Stimulated activated CD4-positive, alpha-beta T cell treated with anti-CD3 and anti-CD28 coated beads, Interleukin-2, amount 100 ng/mL, for 48 hours (primary cell): ENCODE measurements around the gene FNDC3B.

Source experiments
- DNase-seq, 2 donors: peaks; one replicate each; pipeline ENCODE4 v3.0.0-alpha.2; 2020

FNDC3B gene

DNA sequence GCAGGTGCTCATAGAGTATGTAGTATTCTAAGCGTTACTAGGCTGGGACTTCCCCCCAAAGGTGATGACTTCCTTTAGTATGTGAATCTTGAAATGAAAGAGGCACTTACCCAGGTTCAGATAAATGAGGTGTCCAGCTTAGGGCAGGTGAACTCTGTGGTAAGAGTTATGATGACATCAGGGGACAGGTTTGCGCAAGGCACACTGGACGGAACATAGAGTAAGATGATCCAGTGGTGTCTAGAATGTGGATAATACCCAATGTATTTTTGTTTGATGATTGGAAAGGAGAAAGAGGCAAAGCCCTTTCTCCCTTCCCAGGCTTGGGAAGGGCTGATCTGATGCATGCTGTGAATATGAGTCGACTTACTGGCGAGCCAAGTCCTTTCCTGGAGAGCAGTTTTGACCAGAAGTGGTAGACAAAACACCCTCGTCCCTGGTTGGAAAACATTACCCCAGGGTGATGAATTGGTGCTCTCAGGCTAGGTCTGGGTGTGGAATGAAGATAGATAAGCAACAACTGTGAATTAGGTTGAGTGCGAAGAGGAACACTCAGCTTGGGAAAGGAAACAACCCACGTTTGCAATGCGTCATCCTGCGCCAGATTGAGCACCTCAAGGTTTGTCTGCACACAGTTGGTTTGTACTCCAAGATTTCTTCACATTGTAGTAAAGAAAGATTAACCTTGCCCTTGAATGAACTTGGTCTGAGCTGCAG is 284.7 kb downstream of the FNDC3B start:
- peak; percentile 6 to 11 for DNase-seq

DNA sequence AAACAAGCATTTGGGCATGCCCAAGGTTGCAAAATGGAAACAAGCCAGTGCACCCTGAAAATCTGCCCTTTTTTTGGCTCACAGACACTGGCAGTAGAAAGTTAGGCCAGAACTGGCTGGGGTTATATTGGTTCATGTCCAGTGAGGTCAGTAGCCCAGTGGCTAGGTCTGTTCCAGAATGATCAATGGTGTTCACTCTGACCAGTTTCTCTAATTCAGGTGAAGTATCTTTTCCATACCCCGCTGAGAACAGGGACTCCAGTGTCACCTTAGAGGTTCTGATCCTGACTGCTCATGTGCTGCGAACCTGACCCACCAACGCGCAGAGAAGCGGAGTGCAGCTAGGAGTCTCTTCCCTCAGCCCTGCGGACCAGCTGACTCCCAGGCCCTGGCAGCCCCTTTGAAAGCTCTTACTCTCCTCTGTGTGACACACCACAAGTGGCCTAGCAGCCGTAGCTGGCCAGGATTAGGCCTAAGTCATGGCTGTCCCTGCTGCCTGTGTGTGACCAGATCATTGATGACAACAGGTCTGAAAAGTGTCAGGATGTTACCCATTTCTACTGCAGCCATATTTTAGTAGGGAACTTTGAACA is 285.3 kb downstream of the FNDC3B start:
- DNase-seq, result no peak

DNA sequence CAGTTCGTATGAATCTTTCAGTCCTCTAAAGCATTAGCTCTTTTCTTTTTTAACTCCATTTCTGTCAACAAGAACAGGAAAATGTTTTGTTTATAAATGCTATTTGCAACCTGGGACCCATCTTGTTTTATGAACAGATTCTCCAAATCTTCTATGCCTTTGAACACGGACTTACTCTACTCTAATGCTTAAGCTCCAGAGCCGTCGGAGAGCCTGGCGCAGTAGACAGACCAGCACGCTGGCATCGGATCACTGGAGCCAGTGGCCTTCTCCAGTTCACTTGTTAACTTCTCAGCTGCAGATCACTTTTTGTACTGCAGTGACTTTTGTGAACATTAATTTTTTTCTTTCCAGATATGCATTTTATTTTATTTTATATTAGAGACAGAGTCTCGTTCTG is 286.1 kb downstream of the FNDC3B start:
- no peak for DNase-seq

DNA sequence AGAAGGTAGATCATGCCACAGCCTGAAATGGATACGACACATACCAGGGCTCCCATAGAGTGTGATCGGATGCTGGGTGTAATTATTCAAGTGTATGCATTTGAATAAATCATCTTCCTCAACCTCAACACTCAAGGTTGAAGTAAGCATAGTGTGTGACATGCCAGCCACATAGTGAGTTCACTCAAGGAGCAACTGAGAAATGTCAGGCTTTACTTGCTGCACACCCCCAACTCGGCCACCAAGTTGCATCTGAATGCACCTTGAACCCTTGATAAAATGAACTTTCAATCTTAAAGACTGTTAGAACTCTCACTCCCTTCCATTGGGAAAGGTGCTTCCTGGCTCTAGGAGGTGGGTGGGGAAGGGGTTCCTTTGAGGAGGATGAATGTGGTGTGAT is 287.6 kb downstream of the FNDC3B start:
- no peak for DNase-seq

DNA sequence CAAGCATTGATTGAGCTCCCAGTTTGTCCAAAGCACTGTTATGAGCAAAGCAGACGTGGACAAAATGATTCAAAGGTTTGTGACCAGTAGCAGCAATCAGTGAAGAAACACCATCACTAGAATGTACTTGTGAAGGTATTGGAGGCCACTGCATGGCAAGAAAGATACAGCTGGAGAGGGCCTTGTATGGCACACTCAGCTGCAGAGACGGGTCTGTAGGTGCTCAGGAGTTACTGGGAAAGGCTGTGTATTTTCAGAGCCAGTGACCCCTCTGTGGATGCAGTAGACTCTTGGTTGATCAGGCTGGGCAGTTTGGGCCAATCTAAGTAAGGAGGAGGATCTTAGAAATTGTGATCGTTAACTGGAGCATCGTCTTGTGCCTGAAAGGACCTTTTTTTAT is 288.9 kb downstream of the FNDC3B start:
- no peak for DNase-seq

DNA sequence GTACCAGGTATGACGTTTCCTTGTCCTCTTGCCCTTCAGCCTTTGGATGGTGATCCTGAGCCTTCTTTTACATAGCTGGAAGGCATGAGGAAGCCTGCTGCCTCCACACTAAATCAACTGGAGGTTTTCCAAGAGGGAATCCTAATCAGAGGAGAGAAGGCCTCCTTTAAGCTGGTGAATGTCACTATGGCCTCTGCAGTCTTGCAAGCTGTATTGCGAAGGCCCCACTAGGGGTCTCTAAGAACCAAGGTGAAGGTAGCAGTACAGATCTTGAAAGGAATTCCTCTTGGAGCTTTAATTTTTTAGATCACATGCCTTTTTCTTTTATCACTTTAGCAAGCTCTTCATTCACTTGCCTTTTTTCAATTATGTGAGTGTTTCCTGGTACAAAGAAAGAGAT is 289.7 kb downstream of the FNDC3B start:
- DNase-seq, result no peak

DNA sequence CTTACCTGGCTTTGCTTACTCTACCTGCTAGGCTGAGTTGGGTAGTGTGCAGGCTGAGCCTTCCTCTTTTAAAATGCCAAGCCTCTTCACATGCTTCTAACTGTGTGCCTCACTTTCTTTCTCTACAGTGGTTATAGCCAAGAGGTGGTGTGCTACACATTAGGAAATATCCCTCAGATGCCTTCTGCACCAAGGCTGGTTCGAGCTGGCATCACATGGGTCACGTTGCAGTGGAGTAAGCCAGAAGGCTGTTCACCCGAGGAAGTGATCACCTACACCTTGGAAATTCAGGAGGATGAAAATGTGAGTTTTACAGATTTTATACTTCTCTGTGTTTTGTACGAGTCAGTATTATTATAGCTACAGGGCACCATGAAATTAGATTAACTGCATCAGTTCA is 291.0 kb downstream of the FNDC3B start:
- no peak for DNase-seq

DNA sequence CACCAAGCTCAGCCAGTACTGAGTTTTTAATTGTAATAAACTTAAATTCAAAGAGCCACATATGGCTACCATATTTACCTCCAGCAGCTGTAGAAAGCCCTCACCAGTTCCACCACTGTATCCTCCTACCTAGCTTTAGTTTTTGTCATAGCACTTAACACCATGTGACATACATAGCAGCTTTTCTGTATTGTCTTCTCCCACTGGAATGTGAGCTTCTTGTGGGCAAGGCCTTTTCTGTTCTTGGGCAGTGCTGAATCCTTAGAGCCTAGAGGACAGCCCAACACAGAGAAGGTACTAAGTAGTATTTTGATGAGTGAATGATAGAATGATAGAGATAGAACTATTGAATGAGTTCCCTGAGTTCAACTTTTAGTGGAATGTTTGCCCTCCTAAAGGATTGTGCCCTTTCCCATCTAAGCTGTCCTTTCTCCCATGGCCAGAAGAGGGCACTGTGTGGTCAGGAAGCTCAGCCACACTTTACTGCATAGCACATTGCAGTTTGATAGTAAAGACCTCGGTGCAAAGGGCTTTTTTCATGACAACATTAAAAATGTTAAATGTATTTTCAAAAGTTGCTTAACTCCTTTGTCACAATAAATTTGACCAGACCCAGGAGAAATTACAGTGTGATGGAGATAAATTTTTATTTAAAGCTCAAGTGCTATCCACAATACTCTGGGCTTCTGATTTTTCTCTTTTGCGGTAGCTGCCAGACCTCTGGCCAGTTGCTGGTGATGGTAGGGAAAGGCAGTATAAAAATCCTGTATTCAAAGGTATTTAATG is 293.1 kb downstream of the FNDC3B start:
- DNase-seq, result peak; percentile 48 to 54

DNA sequence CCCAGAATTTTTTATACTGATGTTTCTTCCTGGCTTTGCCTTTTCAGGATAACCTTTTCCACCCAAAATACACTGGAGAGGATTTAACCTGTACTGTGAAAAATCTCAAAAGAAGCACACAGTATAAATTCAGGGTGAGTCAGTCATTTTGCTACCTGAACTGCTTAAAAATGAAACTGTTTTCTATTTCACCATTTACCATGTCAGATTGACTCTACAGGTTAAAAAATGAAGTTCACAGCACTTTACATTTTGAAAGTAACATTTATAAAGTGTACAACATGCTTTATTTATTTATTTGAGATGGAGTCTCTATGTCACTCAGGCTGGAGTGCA is 293.6 kb downstream of the FNDC3B start:
- DNase-seq, result no peak

DNA sequence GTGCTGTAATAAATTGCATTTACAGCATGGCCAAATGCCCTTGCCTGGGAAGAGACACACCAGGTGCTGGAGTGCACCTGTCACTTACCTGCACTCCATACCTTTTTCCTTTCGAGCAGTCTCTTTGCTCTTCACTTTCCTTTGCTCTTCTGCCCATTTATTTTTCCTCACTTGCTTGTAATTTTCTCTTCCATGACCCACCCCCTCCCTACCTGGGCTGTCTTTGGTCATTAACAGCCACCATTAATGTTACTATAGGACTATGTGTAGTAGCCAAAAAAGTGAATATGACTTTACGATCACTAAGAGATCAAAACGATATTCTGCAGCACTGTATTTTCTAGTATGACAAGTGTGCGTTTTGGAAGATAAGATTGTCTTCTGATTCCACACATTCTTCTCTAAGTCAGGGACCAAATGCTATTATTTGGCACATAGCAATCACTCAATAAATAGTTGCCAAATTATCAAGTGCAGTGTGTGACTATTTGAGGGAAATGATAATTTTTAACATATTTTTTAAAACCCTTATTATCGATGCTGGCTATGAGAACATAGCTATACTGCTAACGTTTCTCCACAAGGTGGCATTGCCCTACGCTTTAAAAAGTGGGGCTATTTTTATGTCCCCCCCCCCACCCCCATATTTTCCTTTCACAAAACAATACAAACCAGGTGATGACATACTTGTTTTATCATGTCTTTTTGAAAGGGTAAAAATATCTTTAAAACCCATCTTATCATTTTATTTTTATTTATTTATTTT is 294.5 kb downstream of the FNDC3B start:
- DNase-seq, result no peak

DNA sequence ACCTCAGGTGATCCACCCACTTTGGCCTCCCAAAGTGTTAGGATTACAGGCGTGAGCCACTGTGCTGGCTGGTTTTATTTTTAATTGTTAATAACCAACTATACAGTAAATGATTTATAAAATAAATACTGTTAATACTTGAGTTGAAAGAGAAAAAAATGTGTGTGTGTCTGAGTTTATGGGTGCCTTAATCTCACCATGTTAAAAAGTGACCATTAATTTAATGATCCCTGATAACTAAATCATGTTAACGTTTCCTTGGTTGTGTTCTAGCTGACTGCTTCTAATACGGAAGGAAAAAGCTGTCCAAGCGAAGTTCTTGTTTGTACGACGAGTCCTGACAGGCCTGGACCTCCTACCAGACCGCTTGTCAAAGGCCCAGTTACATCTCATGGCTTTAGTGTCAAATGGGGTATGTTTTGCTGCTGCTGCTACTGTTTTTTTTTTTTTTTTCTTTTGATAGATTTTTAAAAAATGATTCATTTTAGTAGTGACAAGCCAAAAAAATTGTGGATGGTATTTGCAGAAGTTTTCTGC is 295.4 kb downstream of the FNDC3B start:
- no peak for DNase-seq

DNA sequence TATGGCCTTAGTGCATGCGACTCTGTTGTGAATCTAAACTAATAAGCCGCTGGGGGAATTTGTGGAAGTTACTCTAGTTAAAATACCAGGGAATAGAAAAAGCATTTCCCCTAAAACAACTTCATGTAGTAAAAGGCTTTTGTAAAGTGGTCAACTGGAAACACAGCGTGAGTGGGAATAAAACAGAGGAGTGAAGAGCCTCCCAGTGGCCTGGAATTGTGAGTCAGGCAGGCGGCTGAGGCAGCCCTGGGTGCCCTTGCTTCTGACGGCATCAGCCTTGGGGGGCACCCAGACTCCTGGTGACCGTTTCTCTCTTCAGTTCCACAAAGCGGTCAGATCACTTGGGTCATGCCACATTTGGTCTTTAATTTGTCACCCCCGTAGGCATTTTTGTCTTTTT is 300.5 kb downstream of the FNDC3B start:
- DNase-seq, result no peak

DNA sequence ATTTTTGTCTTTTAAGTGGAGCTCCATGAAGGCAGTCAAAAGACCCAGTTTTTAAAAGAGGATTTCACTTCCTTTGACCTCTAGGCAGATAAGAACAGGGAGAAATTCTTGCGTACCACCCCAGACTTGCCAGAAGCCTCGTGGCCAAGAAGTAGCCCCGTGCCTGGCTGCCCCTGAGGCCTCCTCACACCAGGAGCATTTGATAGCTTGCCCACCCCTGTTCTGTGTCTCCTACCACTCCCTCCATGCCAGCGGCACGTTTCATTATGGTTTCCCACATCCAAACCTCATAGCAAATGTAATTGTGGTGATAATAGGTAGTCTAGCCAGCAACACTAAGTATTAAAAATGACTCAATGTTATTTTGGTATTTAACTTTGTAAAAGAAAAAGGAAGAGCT is 301.2 kb downstream of the FNDC3B start:
- no peak for DNase-seq

DNA sequence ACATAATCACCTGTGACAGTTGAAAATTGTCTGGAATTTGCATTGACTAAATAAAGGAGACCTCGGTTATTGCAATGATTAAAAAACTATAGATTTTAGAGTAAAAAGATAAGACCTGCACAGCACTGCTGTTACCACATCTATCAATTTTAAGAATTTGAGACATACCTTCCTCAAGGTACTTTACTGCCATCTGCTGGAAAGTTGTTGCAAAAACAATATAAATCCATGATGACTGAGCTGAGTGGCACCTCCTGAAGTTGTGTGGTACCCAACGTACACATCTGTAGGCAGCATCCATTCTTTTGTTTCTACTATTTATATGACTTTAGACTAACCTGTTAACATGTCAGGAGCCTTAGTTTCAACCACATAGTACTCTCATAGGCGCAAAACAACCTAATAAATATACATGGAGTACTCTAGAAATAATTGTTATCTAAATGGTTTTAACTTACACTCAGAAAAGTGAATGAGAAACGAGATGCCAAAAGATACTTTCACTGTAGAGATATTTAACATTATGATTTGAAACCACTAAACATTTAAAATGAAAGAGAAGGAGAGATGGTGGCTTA is 302.2 kb downstream of the FNDC3B start:
- peak in 1 of 2 donors; percentile 5 for DNase-seq

DNA sequence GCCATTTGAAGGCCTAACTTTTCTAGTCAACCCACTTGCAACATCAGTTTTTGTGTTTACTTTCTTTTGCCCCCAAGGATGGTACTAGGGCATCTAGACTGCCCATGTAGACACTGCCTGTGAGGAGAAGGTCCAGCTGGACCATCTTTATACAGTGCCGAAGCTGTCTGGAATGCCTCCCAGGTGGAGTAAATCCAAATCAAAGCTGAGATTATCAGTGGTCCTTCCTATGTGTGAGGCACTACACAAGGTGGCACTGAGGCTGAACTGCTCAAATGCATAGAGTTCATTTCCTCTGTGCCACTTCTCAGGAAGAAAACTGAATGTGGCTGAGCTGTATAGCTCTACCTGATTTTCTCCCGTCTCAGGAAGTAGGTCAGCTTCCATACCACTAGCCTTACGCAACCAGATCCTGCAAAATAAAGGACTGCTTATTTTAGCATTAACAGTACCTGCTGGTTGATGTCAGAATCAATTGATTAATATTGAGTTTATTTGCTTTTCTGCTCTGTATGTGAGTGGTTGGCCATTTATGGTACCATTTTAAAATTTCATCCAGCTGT is 302.8 kb downstream of the FNDC3B start:
- DNase-seq, result no peak

DNA sequence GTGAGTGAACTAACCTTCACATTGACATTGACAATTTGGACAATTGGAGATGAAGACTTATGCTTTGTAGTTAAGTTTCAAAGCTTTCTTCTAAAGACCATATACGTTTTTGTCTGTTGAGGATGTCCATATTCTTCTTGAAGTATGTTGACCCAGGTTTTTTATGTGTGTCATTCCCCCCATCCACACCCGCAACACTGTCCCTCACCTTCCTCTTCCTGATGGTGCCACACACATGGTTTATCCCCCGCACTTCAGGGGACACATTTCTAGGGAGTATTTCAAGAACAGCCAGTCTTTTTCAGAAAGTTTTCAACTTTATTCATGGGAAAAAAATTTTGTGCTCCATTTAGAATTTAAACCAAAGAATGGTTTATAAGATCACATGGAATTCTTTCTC is 303.7 kb downstream of the FNDC3B start:
- no peak for DNase-seq

DNA sequence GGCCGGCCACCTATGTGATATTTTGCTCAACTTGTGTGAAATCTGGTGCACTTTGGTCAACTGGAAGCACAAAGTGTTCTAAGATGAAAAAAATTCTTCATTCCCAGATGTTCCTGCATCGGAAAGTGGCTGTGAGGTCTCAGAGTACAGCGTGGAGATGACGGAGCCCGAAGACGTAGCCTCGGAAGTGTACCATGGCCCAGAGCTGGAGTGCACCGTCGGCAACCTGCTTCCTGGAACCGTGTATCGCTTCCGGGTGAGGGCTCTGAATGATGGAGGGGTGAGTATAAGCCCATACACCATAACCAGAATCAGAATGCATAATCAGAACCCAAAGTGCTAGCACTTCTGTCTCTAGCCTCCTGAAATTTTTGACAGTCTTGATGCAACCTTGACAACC is 304.6 kb downstream of the FNDC3B start:
- DNase-seq, result no peak

DNA sequence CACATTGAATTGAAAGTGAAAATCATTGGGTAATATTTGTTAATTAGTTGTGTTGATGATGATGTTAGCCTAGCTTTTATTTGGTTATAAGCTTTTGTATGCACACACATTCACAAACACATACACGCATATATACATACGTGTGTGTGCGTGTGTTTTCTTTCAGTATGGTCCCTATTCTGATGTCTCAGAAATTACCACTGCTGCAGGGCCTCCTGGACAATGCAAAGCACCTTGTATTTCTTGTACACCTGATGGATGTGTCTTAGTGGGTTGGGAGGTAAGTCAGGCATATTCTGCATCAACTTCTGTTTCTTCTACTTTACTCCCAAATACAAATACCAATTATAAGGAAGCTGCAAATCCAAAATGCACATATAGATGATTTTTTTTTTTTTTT is 306.8 kb downstream of the FNDC3B start:
- no peak for DNase-seq

DNA sequence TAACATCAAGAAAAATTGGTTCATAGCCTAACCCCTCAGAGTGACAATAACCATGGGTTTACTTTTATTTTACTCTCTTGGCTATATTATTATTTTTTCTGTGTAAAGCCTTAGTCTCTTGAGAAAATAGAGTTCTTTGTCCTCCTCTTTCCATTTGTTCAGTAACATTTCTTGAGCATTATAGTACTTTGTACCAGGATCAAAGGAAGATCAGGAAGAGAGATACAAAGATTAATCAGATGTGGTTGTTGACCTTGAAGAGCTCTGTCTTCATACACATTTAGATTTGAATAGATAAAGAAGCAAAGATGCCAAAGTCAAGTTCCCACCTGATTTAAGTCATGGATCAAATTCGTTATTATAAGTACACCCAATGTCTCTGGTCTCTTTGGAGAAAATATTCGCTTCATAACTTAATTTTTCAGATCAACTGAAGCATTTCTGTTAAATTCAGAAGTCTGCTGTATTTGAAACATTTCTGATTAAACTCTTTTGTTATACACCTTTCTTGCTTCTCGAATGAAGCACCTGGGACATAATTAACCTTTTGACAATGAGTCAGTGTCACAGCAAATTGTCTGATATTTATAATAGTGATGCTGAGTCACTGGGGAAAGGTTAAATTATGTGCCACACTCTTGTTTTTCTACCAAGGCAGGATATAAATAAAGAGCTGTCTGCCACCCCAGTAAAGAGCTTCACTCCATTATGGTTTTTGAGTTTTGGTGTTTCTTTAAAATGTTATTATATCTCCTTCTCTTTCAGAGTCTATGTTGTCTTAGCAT is 308.7 kb downstream of the FNDC3B start:
- no peak for DNase-seq

DNA sequence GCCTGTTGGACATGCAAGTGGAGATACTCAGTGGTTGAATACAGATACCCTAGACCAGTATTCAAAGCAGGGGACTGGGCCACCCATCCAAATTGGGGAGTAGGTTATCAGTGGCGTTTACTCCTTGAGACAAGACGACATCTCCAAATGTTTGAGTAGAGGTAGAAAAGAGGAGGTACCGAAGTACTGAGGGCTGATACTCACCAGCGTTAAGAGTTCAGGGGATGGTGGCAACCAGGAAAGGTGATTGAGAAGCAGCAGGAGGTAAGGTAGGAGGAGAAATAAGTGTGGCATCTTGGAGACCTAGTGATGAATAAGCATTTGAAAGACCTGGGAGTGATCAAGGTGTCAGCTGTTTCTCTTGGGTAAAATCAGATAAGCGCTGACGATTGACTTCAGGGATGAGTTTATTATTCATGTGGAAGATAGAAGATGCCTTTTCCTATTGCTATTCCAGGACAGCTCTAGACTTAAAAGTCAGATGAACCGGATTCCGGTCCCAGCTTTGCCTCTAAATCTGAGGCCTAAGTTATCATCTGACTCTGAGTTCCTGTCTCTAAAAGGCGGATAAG is 312.6 kb downstream of the FNDC3B start:
- DNase-seq, result no peak

DNA sequence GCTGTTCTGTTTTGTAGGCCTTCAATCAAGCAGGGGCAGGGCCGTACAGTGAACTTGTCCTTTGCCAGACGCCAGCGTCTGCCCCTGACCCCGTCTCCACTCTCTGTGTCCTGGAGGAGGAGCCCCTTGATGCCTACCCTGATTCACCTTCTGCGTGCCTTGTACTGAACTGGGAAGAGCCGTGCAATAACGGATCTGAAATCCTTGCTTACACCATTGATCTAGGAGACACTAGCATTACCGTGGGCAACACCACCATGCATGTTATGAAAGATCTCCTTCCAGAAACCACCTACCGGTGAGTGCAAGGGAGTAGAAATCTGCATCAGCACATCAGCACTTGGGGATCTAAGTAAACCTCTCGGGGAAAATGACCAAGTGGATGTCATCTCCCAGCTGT is 313.4 kb downstream of the FNDC3B start:
- no peak for DNase-seq
